Progenitor cell of endocrine pancreas (in vitro differentiated cells): Measurements from ENCODE around the gene DPP10. TPM values are rescaled to one million over a fixed set of nuclear protein-coding genes. Genes with fewer than 3 reads are reported as not detected.

Experiments
- DNase-seq: peaks from one replicate; pipeline ENCODE4 v3.0.0; 2021; ENCODE audit warnings: low spot score; ENCODE audit not compliant: unreplicated experiment
- H3K27ac Mint-ChIP-seq: 2 replicates; pipeline ENCODE4 v1.8.0; 2021; ENCODE audit warnings: mild to moderate bottlenecking, moderate library complexity, mixed read lengths
- H3K27me3 Mint-ChIP-seq: 2 replicates; pipeline ENCODE4 v1.8.0; 2021; ENCODE audit warnings: mixed read lengths
- H3K36me3 Mint-ChIP-seq: 2 replicates; pipeline ENCODE4 v1.8.0; 2022; ENCODE audit warnings: mixed read lengths; ENCODE audit not compliant: insufficient read depth
- H3K4me1 Mint-ChIP-seq: 2 replicates; pipeline ENCODE4 v1.8.0; 2021; ENCODE audit warnings: low read depth, mixed read lengths
- H3K4me3 Mint-ChIP-seq: 2 replicates; pipeline ENCODE4 v1.8.0; 2021; ENCODE audit warnings: low read depth, mild to moderate bottlenecking, moderate library complexity, mixed read lengths
- H3K9me3 Mint-ChIP-seq: 2 replicates; pipeline ENCODE4 v1.8.0; 2021; ENCODE audit warnings: low read depth, mixed read lengths
- CTCF ChIP-seq: fragments of 200-600 bp; sonication (generic); IDR thresholded peaks from one replicate; pipeline ENCODE4 v1.5.0; 2021; ENCODE audit warnings: antibody characterized with exemption, mild to moderate bottlenecking; ENCODE audit not compliant: unreplicated experiment
- total RNA-seq: library from RNA; stranded (reverse); gene quantifications from 2 replicates; pipeline ENCODE4 v1.2.1, GENCODE V29; 2021

The DPP10 gene
- total RNA-seq, 1 donor from 2014 or later = 44.6 TPM

DNA sequence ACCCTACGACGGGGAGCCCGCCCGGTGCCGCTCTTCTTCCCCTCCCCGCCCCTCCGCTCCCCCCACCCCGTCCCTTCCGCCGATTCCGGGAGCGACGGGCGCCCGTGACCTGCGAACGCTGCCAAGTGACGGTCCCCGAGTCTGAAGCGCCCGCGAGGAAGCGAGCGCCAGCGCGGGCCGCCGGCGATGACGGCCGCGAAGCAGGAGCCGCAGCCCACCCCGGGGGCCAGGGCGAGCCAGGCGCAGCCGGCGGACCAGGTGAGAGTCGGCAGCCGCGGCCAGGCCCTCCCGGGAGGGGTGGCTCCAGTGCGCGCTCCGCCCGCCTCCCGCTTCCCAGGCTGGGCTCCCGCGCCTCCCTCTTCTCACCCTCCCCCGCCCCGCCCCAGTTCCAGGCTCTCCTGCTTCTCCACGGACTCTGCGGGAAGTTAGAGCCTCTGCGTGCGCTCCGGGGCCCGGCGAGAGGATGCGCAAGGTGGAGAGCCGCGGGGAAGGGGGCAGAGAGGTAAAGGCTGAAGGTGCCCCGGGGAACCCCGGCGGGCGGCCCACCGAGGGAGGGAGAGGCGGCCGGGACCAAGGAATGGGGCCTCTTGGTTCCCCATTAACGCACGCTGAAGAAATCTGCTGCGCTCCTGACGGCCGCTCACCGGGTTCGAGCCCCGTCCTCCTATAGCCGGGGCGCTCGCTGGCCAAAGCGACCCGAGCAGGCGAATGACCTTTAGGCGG lies 719.5 kb downstream of the DPP10 start:
- peaks cover 15% of the 10 kb centered on the region for H3K27me3 Mint-ChIP-seq
- peak overlapping the region; percentile 40 for H3K27ac Mint-ChIP-seq
- no peak for TF ChIP-seq CTCF
- no peaks in the 10 kb centered on the region for H3K9me3 Mint-ChIP-seq
- peaks cover 29% of the 10 kb centered on the region for H3K4me1 Mint-ChIP-seq
- no peaks in the 10 kb centered on the region for H3K36me3 Mint-ChIP-seq
- H3K4me3 Mint-ChIP-seq = peak overlapping the region; percentile 86
- DNase-seq = peak; percentile 49

GRCh38 chr2:115162494-115163293 lies 720.3 kb downstream of the DPP10 start:
- Mint-ChIP-seq H3K36me3 (no peaks in the 10 kb centered on the region), H3K4me3 (peak overlapping the region; percentile 86), H3K27me3 (peaks cover 15% of the 10 kb centered on the region), H3K4me1 (peaks cover 28% of the 10 kb centered on the region), H3K27ac (peak overlapping the region; percentile 40), H3K9me3 (no peaks in the 10 kb centered on the region)
- no peak for TF ChIP-seq CTCF
- peak; percentile 13 for DNase-seq

DNA sequence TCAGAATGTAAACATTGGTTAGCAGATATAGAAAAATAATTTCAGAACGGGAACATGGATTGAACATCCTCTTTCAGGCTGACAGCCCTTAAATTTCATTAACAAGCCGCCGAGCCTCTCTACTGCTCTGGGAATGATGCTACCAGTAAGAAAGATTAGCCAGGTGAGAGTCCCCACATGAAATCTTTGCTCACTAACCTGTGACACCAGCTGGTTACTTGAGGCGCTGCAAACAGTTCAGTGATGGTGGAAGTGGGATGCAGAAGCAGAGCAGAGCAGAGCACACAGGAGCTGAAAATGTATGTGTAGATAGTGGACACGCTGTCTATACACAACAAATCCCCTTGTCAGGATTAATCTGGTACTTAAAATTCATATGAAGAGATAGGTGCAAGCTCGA lies 721.1 kb downstream of the DPP10 start:
- no peak for DNase-seq
- Mint-ChIP-seq H3K4me3 (peak overlapping the region; percentile 86), H3K4me1 (peaks cover 31% of the 10 kb centered on the region), H3K27ac (peak overlapping the region; percentile 58), H3K27me3 (peaks cover 15% of the 10 kb centered on the region), H3K9me3 (no peaks in the 10 kb centered on the region), H3K36me3 (no peaks in the 10 kb centered on the region)
- peak; percentile 15 for TF ChIP-seq CTCF

- no peak for DNase-seq
- Mint-ChIP-seq H3K27me3 (peaks cover 15% of the 10 kb centered on the region), H3K27ac (no peak overlapping the region), H3K4me1 (peaks cover 35% of the 10 kb centered on the region), H3K9me3 (peaks cover under 1% of the 10 kb centered on the region), H3K36me3 (peaks cover 1% of the 10 kb centered on the region), H3K4me3 (no peak overlapping the region)
- peak; percentile 82 for TF ChIP-seq CTCF
Measured at GRCh38 chr2:115165529-115166109, 723.2 kb downstream of the DPP10 start.

- H3K36me3 Mint-ChIP-seq = peaks cover 3% of the 10 kb centered on the region
- peaks cover 25% of the 10 kb centered on the region for H3K4me1 Mint-ChIP-seq
- no peak overlapping the region for H3K27ac Mint-ChIP-seq
- no peak for TF ChIP-seq CTCF
- no peak for DNase-seq
- H3K4me3 Mint-ChIP-seq = peak overlapping the region; percentile 27
- H3K27me3 Mint-ChIP-seq = peaks cover 3% of the 10 kb centered on the region
- H3K9me3 Mint-ChIP-seq = peaks cover 4% of the 10 kb centered on the region
Measured at GRCh38 chr2:115168457-115168856, 726.0 kb downstream of the DPP10 start.
